ENCODE results near the gene MYH15.

Gene MYH15

GRCh38 chr3:108527109-108527508 is 16.7 kb upstream of the MYH15 start:
- no peak overlapping the region for H3K27ac ChIP-seq
- DNase-seq (ENCODE audit: low spot score): no peak
- no peak for TF ChIP-seq CTCF (conservative IDR thresholded peaks at IDR 0.05; ENCODE audit: low read depth)
- POLR2A ChIA-PET (ENCODE audit: low non-redundant PET): no interaction called here
- CTCF ChIA-PET: no interaction called here

- no peak for DNase-seq (ENCODE audit: low spot score)
- no peak for TF ChIP-seq CTCF (conservative IDR thresholded peaks at IDR 0.05; ENCODE audit: low read depth)
- no peak overlapping the region for H3K27ac ChIP-seq
- ChIA-PET POLR2A (ENCODE audit: low non-redundant PET) (no interaction called here), CTCF (interaction anchor here (1.0 to 1.1 kb wide), 2 partner anchors 37 to 49 kb away, joined by 3 read pairs; no protein-coding TSS in a partner anchor)
Observed at GRCh38 chr3:108525971-108526370, 15.6 kb upstream of the MYH15 start.

- ChIA-PET POLR2A (ENCODE audit: low non-redundant PET) (no interaction called here), CTCF (interaction anchor here (0.6 to 1.3 kb wide), 4 partner anchors 27 to 788 kb away, joined by 3 to 4 read pairs (median 3); no protein-coding TSS in a partner anchor)
Observed at GRCh38 chr3:108525256-108525655, 14.9 kb upstream of the MYH15 start.

GRCh38 chr3:108524537-108524936 is 14.1 kb upstream of the MYH15 start:
- ChIA-PET CTCF (interaction anchor here (0.6 to 1.3 kb wide), 3 partner anchors 22 to 787 kb away, joined by 3 read pairs; no protein-coding TSS in a partner anchor), POLR2A (ENCODE audit: low non-redundant PET) (no interaction called here)

More at GRCh38 chr3:108525256-108525655, 14.9 kb upstream of the MYH15 start:
- no peak for TF ChIP-seq CTCF (conservative IDR thresholded peaks at IDR 0.05; ENCODE audit: low read depth)
- no peak for DNase-seq (ENCODE audit: low spot score)
- no peak overlapping the region for H3K27ac ChIP-seq

GRCh38 chr3:108518895-108519294 is 8.5 kb upstream of the MYH15 start:
- ChIA-PET CTCF (no interaction called here), POLR2A (ENCODE audit: low non-redundant PET) (no interaction called here)
- TF ChIP-seq CTCF (conservative IDR thresholded peaks at IDR 0.05; ENCODE audit: low read depth): no peak
- no peak overlapping the region for H3K27ac ChIP-seq
- no peak for DNase-seq (ENCODE audit: low spot score)

More at GRCh38 chr3:108524537-108524936, 14.1 kb upstream of the MYH15 start:
- TF ChIP-seq CTCF (conservative IDR thresholded peaks at IDR 0.05; ENCODE audit: low read depth): no peak
- no peak for DNase-seq (ENCODE audit: low spot score)
- H3K27ac ChIP-seq: no peak overlapping the region

GRCh38 chr3:108516881-108517280 is 6.5 kb upstream of the MYH15 start:
- TF ChIP-seq CTCF (conservative IDR thresholded peaks at IDR 0.05; ENCODE audit: low read depth): no peak
- DNase-seq (ENCODE audit: low spot score): no peak
- no peak overlapping the region for H3K27ac ChIP-seq
- ChIA-PET POLR2A (ENCODE audit: low non-redundant PET) (no interaction called here), CTCF (interaction anchor here (1.0 kb wide), 1 partner anchor 23 kb away, joined by 3 read pairs; no protein-coding TSS in a partner anchor)

Data from RWPE1 (cell line).